Kidney (tissue), 14 donors: Measurements from ENCODE around the gene ZC3H13. TPM values are rescaled to one million over a fixed set of nuclear protein-coding genes. Genes with fewer than 3 reads are reported as not detected.

Experiments used
- DNase-seq, 5 donors: peaks; one replicate each; pipeline ENCODE4 v3.0.0-alpha.2; 2013 to 2020
- FAIRE-seq: peaks from 2 replicates; lab custom pipeline; 2012; peaks lifted over from hg19 to GRCh38; lab: Jason Lieb, UNC
- H3K27ac ChIP-seq, 2 donors: one replicate each; pipeline ENCODE4 v1.7.0; 2013; ENCODE audit warnings: low read depth in 2 of 2, low read length in 2 of 2, inconsistent platforms in 1 of 2
- H3K27me3 ChIP-seq: one replicate; pipeline ENCODE4 v1.7.1; 2013; ENCODE audit warnings: low read length, inconsistent platforms; ENCODE audit not compliant: control insufficient read depth, insufficient read depth
- H3K36me3 ChIP-seq, 3 donors: one replicate each; pipeline versions ENCODE4 v1.7.0 to v1.7.1; 2013; ENCODE audit warnings: low read length in 3 of 3, control low read depth in 1 of 3, inconsistent platforms in 1 of 3; ENCODE audit not compliant: insufficient read depth in 3 of 3, control insufficient read depth in 2 of 3
- H3K4me1 ChIP-seq, 3 donors: one replicate each; pipeline versions ENCODE4 v1.7.0 to v1.7.1; 2013; ENCODE audit warnings: low read length in 3 of 3, inconsistent platforms in 1 of 3, low read depth in 1 of 3; ENCODE audit not compliant: control insufficient read depth in 2 of 3, insufficient read depth in 2 of 3
- H3K4me3 ChIP-seq, 3 donors: one replicate each; pipeline versions ENCODE4 v1.7.0 to v1.8.1; 2013; ENCODE audit warnings: low read length in 3 of 3, control low read depth in 1 of 3, inconsistent platforms in 1 of 3
- H3K9ac ChIP-seq, 3 donors: one replicate each; pipeline versions ENCODE4 v1.7.0 to v1.7.1; 2013; ENCODE audit warnings: low read length in 3 of 3, control low read depth in 1 of 3, inconsistent platforms in 1 of 3
- H3K9me3 ChIP-seq, 3 donors: one replicate each; pipeline versions ENCODE4 v1.7.0 to v1.7.1; 2013; ENCODE audit warnings: low read length in 3 of 3, control low read depth in 1 of 3, inconsistent platforms in 1 of 3; ENCODE audit not compliant: control insufficient read depth in 2 of 3, insufficient read depth in 1 of 3
- intact Hi-C: fragments of 100-400 bp; cut with DNase I; formaldehyde crosslinking; loops from one replicate; pipeline ENCODE4 v1.11.1; 2022
- polyA plus RNA-seq: library from polyadenylated mRNA; stranded (reverse); fragments of 350-450 nt; fragmentation: Illumina TruSeq; extraction: RNeasy Lipid Tissue Mini Kit (QIAGEN cat#74804); gene quantifications from one replicate; pipeline ENCODE4 v1.2.3, GENCODE V29; 2014; ENCODE audit warnings: low read depth, low replicate concordance; ENCODE audit not compliant: insufficient read depth
- total RNA-seq: library from RNA; stranded (reverse); fragmentation: NEBNext Ultra II Directional; extraction: Animal tissue kit (Norgen Biotek cat#: 25700); gene quantifications from one replicate; pipeline ENCODE4 v1.2.1, GENCODE V29; 2021
- TF ChIP-seq, protein P1 (sequence below): IDR thresholded peaks from 3 replicates; pipeline ENCODE4 v1.5.1; 2012; ENCODE audit warnings: mild to moderate bottlenecking, moderate library complexity, borderline replicate concordance; ENCODE audit not compliant: insufficient read depth; ENCODE audit errors: extremely low read depth
- donor health status: control.
- donor health status: control.
- donor health status: control.
- donor health status: control.
- donor health status: control.
- donor health status: DM: yes; HTN: yes; CAD: no.
- donor health status: Normal renal cell carcinoma (clear cell type).

Gene ZC3H13
- total and polyA plus RNA-seq, 2 donors from 2014 or later: 6.4 to 53.1 TPM

DNA sequence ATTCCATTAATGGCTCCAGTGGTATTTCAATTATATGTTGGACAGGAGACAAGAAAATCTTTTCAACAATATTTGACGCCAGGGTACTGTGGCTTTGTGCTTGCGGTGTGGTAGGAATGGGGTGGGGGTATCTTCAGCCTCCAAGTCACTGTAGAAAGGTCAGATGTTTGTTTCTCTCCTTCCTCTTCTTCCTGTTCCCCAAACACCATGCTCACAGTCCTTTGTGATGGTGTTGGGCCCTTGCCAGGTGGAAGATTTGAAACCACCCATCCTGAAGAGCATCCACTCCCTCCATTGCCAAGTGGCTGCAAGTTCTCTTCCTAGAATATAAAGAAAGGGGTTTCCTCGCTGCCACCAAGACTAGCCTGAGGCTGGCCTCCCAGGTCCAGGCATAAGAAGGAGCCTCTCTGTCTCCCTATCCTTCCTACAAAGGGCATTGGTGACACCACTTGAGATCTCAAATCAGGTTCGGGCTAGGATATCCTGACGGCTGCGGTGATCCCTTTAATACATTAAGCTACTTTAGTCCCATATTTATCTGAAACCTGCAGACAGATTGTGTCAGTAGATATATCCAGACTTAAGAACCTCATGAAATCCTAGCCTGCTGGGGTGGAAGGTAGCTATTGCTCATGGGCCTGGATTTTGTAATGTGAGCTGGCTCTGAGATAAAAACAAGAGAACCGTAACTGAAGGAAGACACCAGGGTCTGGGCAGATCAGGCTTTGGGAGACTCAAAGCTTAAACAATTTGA, 136.7 kb downstream of the ZC3H13 start:
- intact Hi-C loops: no loop called here
- TF ChIP-seq, protein P1, sequence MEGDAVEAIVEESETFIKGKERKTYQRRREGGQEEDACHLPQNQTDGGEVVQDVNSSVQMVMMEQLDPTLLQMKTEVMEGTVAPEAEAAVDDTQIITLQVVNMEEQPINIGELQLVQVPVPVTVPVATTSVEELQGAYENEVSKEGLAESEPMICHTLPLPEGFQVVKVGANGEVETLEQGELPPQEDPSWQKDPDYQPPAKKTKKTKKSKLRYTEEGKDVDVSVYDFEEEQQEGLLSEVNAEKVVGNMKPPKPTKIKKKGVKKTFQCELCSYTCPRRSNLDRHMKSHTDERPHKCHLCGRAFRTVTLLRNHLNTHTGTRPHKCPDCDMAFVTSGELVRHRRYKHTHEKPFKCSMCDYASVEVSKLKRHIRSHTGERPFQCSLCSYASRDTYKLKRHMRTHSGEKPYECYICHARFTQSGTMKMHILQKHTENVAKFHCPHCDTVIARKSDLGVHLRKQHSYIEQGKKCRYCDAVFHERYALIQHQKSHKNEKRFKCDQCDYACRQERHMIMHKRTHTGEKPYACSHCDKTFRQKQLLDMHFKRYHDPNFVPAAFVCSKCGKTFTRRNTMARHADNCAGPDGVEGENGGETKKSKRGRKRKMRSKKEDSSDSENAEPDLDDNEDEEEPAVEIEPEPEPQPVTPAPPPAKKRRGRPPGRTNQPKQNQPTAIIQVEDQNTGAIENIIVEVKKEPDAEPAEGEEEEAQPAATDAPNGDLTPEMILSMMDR: no peak
- Histone ChIP-seq H3K27me3 (no peaks in the 10 kb centered on the region), H3K9ac (no peak overlapping the region), H3K4me3 (no peak overlapping the region), H3K9me3 (no peaks in the 10 kb centered on the region), H3K36me3 (no peaks in the 10 kb centered on the region), H3K27ac (no peak overlapping the region), H3K4me1 (no peaks in the 10 kb centered on the region)
- peak in 4 of 5 donors; percentile 52 to 86 (median 70) for DNase-seq
- FAIRE-seq: no peak

DNA sequence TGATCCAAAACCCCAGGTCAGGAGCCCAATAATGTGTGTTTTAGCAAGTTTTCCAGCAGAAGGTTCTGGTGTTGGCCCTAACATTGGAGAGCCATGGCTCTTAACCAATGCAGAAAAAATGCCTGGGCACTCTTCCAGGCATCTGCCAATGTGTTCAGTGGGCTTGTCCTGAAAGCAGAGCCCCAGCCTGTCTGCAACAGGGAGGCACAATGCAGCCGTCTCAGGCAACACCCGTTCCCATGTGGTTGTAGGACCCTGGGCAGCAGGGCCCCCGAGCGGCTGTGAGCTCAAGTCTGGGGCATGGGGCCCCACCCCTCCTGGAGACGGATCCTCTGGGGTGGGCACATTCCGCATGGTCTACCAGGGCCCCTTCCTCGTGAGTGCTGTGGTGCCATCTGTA, 142.9 kb downstream of the ZC3H13 start:
- no peak for FAIRE-seq
- H3K36me3 ChIP-seq: no peaks in the 10 kb centered on the region
- H3K27ac ChIP-seq: no peak overlapping the region
- no peak for DNase-seq
- intact Hi-C loops: no loop called here
- no peaks in the 10 kb centered on the region for H3K27me3 ChIP-seq
- no peak overlapping the region for H3K4me3 ChIP-seq
- no peaks in the 10 kb centered on the region for H3K9me3 ChIP-seq
- H3K9ac ChIP-seq: no peak overlapping the region
- H3K4me1 ChIP-seq: no peaks in the 10 kb centered on the region
- TF ChIP-seq, protein P1: no peak

DNA sequence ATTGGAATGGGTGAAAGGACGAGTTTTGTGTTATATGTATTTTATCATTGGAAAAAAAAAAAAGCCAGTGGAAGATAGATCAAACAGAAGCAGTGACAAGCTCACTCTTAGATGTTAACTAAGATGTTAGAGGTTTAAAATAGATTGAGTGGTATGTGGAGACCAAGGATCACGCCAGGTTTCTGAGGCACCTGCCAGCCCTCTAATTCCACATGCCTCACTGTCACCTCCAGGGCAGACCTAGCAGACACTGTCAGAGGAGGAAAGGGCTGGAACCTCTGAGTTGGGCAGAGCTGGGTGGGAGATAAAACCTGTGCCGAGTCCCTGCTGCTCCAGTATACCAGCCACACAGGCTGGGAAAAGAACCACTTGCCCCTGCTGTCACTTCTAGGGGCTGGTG, 143.5 kb downstream of the ZC3H13 start:
- Histone ChIP-seq H3K27ac (no peak overlapping the region), H3K36me3 (no peaks in the 10 kb centered on the region), H3K9ac (no peak overlapping the region), H3K4me1 (no peaks in the 10 kb centered on the region), H3K9me3 (no peaks in the 10 kb centered on the region), H3K27me3 (no peaks in the 10 kb centered on the region), H3K4me3 (no peak overlapping the region)
- no peak for DNase-seq
- intact Hi-C loops: no loop called here
- TF ChIP-seq, protein P1: no peak
- no peak for FAIRE-seq
